ENCODE measurements around the gene CDHR3.

The CDHR3 gene

GRCh38 chr7:106052681-106053080 is 89.6 kb downstream of the CDHR3 start:
- no peak for DNase-seq (ENCODE audit: low read depth)

GRCh38 chr7:106053109-106053508 is 90.0 kb downstream of the CDHR3 start:
- DNase-seq (ENCODE audit: low read depth), result no peak

GRCh38 chr7:106054156-106054910 is 91.3 kb downstream of the CDHR3 start:
- no peak for DNase-seq (ENCODE audit: low read depth)

- no peak for DNase-seq (ENCODE audit: low read depth)
Measured at GRCh38 chr7:106054971-106055532, 92.0 kb downstream of the CDHR3 start.

- DNase-seq (ENCODE audit: low read depth), result peak; percentile 37
Measured at GRCh38 chr7:106056513-106057203, 93.6 kb downstream of the CDHR3 start.

- no peak for DNase-seq (ENCODE audit: low read depth)
Measured at GRCh38 chr7:106057204-106057961, 94.3 kb downstream of the CDHR3 start.

- DNase-seq (ENCODE audit: low read depth), result no peak
Measured at GRCh38 chr7:106057962-106058927, 95.2 kb downstream of the CDHR3 start.

GRCh38 chr7:106058928-106059324 is 95.9 kb downstream of the CDHR3 start:
- DNase-seq (ENCODE audit: low read depth), result no peak

GRCh38 chr7:106059556-106059955 is 96.5 kb downstream of the CDHR3 start:
- DNase-seq (ENCODE audit: low read depth), result no peak

- no peak for DNase-seq (ENCODE audit: low read depth)
Measured at GRCh38 chr7:106060394-106060920, 97.4 kb downstream of the CDHR3 start.

GRCh38 chr7:106061301-106061979 is 98.4 kb downstream of the CDHR3 start:
- no peak for DNase-seq (ENCODE audit: low read depth)

GRCh38 chr7:106062006-106062405 is 98.9 kb downstream of the CDHR3 start:
- DNase-seq (ENCODE audit: low read depth), result no peak

- no peak for DNase-seq (ENCODE audit: low read depth)
Measured at GRCh38 chr7:106062521-106062931, 99.5 kb downstream of the CDHR3 start.

GRCh38 chr7:106063024-106063423 is 100.0 kb downstream of the CDHR3 start:
- DNase-seq (ENCODE audit: low read depth), result no peak

GRCh38 chr7:106063692-106064091 is 100.6 kb downstream of the CDHR3 start:
- DNase-seq (ENCODE audit: low read depth), result no peak

GRCh38 chr7:106064316-106064715 is 101.3 kb downstream of the CDHR3 start:
- DNase-seq (ENCODE audit: low read depth), result no peak

- DNase-seq (ENCODE audit: low read depth), result no peak
Measured at GRCh38 chr7:106064771-106065574, 101.9 kb downstream of the CDHR3 start.

GRCh38 chr7:106065575-106066500 is 102.8 kb downstream of the CDHR3 start:
- no peak for DNase-seq (ENCODE audit: low read depth)
